GM19035 (cell line): Measurements from ENCODE around the gene FAM107A.

Source experiments
- ATAC-seq: cut with Tn5 transposase; IDR thresholded peaks from one replicate; pipeline ENCODE4 v1.9.1; 2021; ENCODE audit not compliant: unreplicated experiment

FAM107A gene

GRCh38 chr3:58577269-58577821 is at the start of gene FAM107A:
FAM107A (minus strand) TSS chr3:58577391; CDS start chr3:58569860, 7,531 bp downstream.
- ATAC-seq = no peak

- ATAC-seq = no peak
Measured at GRCh38 chr3:58625196-58625824, 48.1 kb upstream of the FAM107A start.

GRCh38 chr3:58624550-58624949 is 47.4 kb upstream of the FAM107A start:
- no peak for ATAC-seq

- ATAC-seq = no peak
Measured at GRCh38 chr3:58623961-58624360, 46.8 kb upstream of the FAM107A start.

GRCh38 chr3:58623478-58623877 is 46.3 kb upstream of the FAM107A start:
- no peak for ATAC-seq

GRCh38 chr3:58622892-58623291 is 45.7 kb upstream of the FAM107A start:
- no peak for ATAC-seq

GRCh38 chr3:58622436-58622835 is 45.2 kb upstream of the FAM107A start:
- ATAC-seq = no peak

- no peak for ATAC-seq
Measured at GRCh38 chr3:58621086-58621830, 44.1 kb upstream of the FAM107A start.

GRCh38 chr3:58620421-58620820 is 43.2 kb upstream of the FAM107A start:
- ATAC-seq = no peak

- no peak for ATAC-seq
Measured at GRCh38 chr3:58617338-58617761, 40.2 kb upstream of the FAM107A start.

- no peak for ATAC-seq
Measured at GRCh38 chr3:58613236-58614132, 36.3 kb upstream of the FAM107A start.

GRCh38 chr3:58612830-58613229 is 35.6 kb upstream of the FAM107A start:
- ATAC-seq = no peak

GRCh38 chr3:58609990-58610389 is 32.8 kb upstream of the FAM107A start:
- ATAC-seq = no peak

GRCh38 chr3:58608648-58609047 is 31.5 kb upstream of the FAM107A start:
- ATAC-seq = no peak

GRCh38 chr3:58607816-58608215 is 30.6 kb upstream of the FAM107A start:
- no peak for ATAC-seq

- no peak for ATAC-seq
Measured at GRCh38 chr3:58606693-58607092, 29.5 kb upstream of the FAM107A start.

- no peak for ATAC-seq
Measured at GRCh38 chr3:58604031-58604430, 26.8 kb upstream of the FAM107A start.

- ATAC-seq = no peak
Measured at GRCh38 chr3:58603606-58604005, 26.4 kb upstream of the FAM107A start.

GRCh38 chr3:58597770-58598310 is 20.6 kb upstream of the FAM107A start:
- no peak for ATAC-seq

GRCh38 chr3:58596834-58597518 is 19.8 kb upstream of the FAM107A start:
- no peak for ATAC-seq
